Measurements from ENCODE around the gene EYA4.

EYA4 gene

DNA sequence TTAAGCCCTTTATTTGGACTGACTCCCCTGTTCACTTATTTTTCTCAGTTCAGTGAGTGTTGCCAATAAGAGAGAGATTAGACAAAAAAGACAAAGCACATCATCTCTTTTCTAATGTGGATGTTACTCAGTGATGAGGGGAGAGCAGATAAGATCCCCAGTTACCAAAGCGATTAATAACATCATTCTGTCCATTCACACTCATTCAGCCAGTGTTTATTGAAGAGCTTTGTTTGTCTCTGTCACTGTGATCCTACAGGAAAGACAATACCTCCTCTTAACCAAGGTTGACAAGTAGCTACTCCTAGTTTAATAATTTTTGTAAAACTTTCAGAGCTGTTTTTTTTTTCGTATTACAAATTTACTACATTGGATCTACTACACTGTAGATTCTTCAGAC, 163.0 kb downstream of the EYA4 start:
- Histone ChIP-seq H3K27me3 (ENCODE audit: control insufficient read depth, insufficient read depth, low read length) (no peaks in the 10 kb centered on the region), H3K9ac (ENCODE audit: low read length) (no peak overlapping the region), H3K4me3 (ENCODE audit: low read length) (no peak overlapping the region), H3K36me3 (ENCODE audit: control insufficient read depth, insufficient read depth, low read length) (no peaks in the 10 kb centered on the region), H3K4me1 (ENCODE audit: control insufficient read depth, insufficient read depth, low read length) (no peaks in the 10 kb centered on the region), H3K27ac (ENCODE audit: low read depth, low read length) (no peak overlapping the region)

DNA sequence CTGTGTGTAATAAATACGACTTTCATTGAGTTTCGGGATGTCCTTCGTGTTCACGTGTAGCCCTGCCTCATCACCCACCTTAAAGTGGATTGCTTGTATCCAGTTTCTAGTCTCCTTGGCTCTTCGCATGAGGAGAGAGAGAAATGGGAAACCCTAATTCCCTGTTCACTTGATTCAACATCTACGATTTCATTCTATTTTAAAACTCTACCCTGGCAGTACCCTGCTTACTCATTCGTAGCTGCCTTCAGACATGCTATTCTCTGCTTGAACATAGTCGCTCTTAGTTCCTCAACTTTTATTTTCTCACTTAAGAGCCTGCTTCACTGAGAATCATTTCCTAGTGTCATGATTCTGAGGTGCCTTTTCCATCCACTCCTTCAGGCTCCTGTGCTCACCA, 163.6 kb downstream of the EYA4 start:
- H3K27me3 ChIP-seq (ENCODE audit: control insufficient read depth, insufficient read depth, low read length), result no peaks in the 10 kb centered on the region
- no peak overlapping the region for H3K27ac ChIP-seq (ENCODE audit: low read depth, low read length)

DNA sequence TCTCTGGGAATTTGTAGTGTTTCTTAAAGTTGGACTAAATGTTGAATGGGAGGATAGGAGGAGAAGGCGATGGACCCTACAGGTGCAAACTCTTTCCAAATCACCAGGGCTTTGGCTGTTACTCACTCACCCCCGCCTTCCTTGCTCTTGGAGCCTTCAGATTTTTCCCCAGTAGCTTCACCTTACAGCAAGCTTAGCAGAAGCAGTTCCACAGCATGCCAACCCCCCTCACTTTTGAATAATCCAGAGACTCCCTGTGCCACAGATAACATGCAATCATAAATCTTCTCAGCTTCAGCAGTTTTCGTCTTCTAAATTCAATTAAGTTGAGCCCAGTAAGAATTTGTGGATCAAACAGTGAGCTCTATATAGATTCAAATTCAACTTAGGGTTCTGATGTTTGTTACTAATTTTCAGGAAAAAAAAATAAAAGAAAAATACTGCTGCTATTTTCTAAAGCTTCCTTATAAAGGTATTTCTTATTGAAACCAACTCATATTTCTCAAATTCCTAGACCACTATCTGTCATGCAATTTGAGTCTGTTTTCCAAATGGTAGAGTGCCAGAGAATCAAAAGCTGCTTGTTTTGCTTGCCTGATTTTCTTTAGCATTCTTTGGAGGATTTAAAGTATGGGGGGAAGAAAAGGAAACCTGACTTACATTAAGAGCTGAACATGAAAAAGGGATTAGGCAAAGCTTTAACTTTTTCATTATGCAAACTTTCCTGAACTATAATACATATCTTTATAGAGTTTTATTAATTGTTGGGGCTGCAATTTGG, 166.4 kb downstream of the EYA4 start:
- Histone ChIP-seq H3K4me3 (ENCODE audit: low read length) (no peak overlapping the region), H3K27ac (ENCODE audit: low read depth, low read length) (no peak overlapping the region), H3K36me3 (ENCODE audit: control insufficient read depth, insufficient read depth, low read length) (no peaks in the 10 kb centered on the region), H3K9ac (ENCODE audit: low read length) (no peak overlapping the region), H3K4me1 (ENCODE audit: control insufficient read depth, insufficient read depth, low read length) (no peaks in the 10 kb centered on the region), H3K27me3 (ENCODE audit: control insufficient read depth, insufficient read depth, low read length) (no peaks in the 10 kb centered on the region)

More for the DNA sequence above, 163.6 kb downstream of the EYA4 start:
- no peak overlapping the region for H3K9ac ChIP-seq (ENCODE audit: low read length)
- H3K4me3 ChIP-seq (ENCODE audit: low read length), result no peak overlapping the region
- no peaks in the 10 kb centered on the region for H3K4me1 ChIP-seq (ENCODE audit: control insufficient read depth, insufficient read depth, low read length)
- H3K36me3 ChIP-seq (ENCODE audit: control insufficient read depth, insufficient read depth, low read length), result no peaks in the 10 kb centered on the region

DNA sequence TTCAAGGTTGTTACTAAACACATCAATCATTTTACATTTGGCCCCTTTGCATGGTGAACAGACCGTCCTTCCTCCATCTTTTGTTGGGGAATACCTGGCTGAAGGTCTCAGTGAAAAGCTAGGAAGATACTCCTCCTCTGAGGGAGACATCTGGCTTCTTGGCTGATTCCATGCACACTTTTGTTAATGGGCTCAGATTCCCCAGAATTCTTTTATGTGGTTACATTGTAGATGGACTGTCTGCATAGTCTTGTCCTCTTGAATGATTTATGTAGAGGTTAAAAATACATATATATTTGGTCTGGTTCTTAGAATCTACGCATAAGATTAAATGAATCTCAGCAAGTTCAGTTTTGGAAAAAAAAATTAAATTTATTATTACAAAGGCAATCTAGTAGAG, 167.0 kb downstream of the EYA4 start:
- H3K9ac ChIP-seq (ENCODE audit: low read length), result no peak overlapping the region
- H3K27ac ChIP-seq (ENCODE audit: low read depth, low read length), result no peak overlapping the region
- no peak overlapping the region for H3K4me3 ChIP-seq (ENCODE audit: low read length)
- H3K27me3 ChIP-seq (ENCODE audit: control insufficient read depth, insufficient read depth, low read length), result no peaks in the 10 kb centered on the region
- no peaks in the 10 kb centered on the region for H3K4me1 ChIP-seq (ENCODE audit: control insufficient read depth, insufficient read depth, low read length)
- H3K36me3 ChIP-seq (ENCODE audit: control insufficient read depth, insufficient read depth, low read length), result no peaks in the 10 kb centered on the region

DNA sequence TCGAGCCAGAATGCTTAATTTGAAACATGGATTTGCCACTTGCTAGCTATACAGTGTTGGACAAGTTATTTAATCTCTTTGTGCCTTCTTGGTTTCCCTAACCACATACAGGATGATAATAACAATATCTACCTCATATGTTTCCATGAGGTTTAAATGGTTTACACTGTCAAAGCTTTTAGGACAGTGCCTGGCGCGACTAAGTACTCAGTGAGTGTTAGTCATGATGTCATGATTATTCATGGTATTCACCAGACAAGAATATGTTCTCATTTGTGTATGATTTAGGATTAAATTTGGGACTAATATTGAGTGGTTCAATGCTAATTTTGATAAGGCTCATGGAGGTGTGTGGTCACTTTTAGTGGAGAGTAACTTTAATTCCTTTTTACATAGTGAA, 167.4 kb downstream of the EYA4 start:
- Histone ChIP-seq H3K4me3 (ENCODE audit: low read length) (no peak overlapping the region), H3K27ac (ENCODE audit: low read depth, low read length) (no peak overlapping the region), H3K36me3 (ENCODE audit: control insufficient read depth, insufficient read depth, low read length) (no peaks in the 10 kb centered on the region), H3K27me3 (ENCODE audit: control insufficient read depth, insufficient read depth, low read length) (no peaks in the 10 kb centered on the region), H3K9ac (ENCODE audit: low read length) (no peak overlapping the region), H3K4me1 (ENCODE audit: control insufficient read depth, insufficient read depth, low read length) (no peaks in the 10 kb centered on the region)

DNA sequence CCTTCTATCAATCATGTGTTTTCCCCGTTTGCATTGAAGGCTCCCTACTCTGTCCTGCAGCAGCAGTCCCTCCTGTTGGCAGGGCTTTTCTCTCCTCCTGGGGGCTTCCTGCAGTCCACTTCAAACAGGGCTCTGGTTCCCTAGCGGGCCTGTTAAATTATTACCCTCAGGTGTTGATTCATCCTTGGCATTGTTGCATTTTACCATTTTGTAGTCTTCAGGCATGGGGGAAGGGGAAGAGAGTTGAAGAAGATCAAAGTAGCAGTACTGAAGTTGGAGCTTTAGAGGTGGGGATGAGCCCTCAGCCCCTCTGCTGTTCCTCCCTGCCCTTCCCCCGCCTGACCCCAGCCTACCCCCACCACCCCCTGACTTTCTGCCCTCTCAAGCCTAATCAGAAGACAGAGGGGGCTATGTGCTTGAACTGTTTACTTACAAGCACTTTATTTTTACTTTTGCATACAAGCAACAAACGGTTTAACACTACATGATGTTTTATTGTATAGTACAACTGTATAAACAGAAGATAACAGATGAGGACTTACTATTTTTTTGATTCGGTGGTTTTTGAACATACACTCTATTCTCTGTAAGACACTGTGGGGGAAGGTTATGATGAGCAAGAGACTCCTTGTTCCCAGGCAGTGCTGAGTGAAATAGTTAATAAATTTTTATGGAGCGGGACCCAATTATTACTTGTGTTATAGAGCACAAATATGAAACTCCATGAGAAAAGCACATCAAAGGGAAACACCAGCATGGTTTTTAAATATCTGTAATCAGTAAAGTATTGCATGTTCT, 169.7 kb downstream of the EYA4 start:
- Histone ChIP-seq H3K27ac (ENCODE audit: low read depth, low read length) (no peak overlapping the region), H3K36me3 (ENCODE audit: control insufficient read depth, insufficient read depth, low read length) (no peaks in the 10 kb centered on the region), H3K4me1 (ENCODE audit: control insufficient read depth, insufficient read depth, low read length) (no peaks in the 10 kb centered on the region), H3K9ac (ENCODE audit: low read length) (no peak overlapping the region), H3K27me3 (ENCODE audit: control insufficient read depth, insufficient read depth, low read length) (no peaks in the 10 kb centered on the region), H3K4me3 (ENCODE audit: low read length) (no peak overlapping the region)

DNA sequence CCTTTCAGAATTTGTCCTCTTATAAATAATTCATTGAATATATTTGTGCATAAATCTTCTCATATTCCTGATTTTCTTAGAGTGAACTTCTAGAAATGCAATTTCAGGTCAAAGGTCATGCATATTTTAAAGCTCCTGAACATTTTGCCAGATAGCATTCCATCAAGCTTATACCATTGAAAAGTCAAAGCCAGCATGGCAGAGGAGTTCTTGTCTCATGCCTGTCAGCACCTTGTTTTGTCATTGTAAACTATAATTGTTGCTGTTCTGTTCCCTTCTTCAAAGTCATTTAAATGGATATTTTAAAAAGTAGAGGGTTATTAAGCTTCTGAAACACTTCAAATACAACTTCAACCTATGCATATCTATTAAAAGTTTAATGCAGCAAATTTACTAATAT, 170.6 kb downstream of the EYA4 start:
- H3K4me3 ChIP-seq (ENCODE audit: low read length), result no peak overlapping the region
- no peaks in the 10 kb centered on the region for H3K27me3 ChIP-seq (ENCODE audit: control insufficient read depth, insufficient read depth, low read length)
- H3K36me3 ChIP-seq (ENCODE audit: control insufficient read depth, insufficient read depth, low read length), result no peaks in the 10 kb centered on the region
- no peaks in the 10 kb centered on the region for H3K4me1 ChIP-seq (ENCODE audit: control insufficient read depth, insufficient read depth, low read length)
- no peak overlapping the region for H3K27ac ChIP-seq (ENCODE audit: low read depth, low read length)
- H3K9ac ChIP-seq (ENCODE audit: low read length), result no peak overlapping the region

DNA sequence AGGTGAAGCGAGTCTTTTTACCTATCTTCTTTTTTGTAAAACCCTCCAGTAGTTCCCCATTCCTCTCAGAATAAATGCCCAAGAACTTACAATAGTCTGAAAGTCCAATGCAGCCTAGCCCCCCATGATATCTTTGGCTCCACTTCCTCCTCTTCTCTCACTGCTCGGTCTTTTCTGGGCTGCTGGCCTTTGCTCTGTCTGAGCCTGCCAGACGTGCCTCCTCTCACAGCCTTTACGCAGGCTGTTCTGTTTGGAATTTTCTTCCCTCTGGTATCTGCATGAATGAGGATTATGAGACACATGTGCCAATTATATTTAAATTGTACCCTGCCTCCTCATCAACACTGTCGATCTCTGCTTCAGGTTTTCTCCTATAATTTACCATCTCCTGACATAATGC, 174.1 kb downstream of the EYA4 start:
- no peaks in the 10 kb centered on the region for H3K36me3 ChIP-seq (ENCODE audit: control insufficient read depth, insufficient read depth, low read length)
- H3K27me3 ChIP-seq (ENCODE audit: control insufficient read depth, insufficient read depth, low read length), result no peaks in the 10 kb centered on the region
- H3K27ac ChIP-seq (ENCODE audit: low read depth, low read length), result no peak overlapping the region
- no peaks in the 10 kb centered on the region for H3K4me1 ChIP-seq (ENCODE audit: control insufficient read depth, insufficient read depth, low read length)
- H3K4me3 ChIP-seq (ENCODE audit: low read length), result no peak overlapping the region
- H3K9ac ChIP-seq (ENCODE audit: low read length), result no peak overlapping the region

DNA sequence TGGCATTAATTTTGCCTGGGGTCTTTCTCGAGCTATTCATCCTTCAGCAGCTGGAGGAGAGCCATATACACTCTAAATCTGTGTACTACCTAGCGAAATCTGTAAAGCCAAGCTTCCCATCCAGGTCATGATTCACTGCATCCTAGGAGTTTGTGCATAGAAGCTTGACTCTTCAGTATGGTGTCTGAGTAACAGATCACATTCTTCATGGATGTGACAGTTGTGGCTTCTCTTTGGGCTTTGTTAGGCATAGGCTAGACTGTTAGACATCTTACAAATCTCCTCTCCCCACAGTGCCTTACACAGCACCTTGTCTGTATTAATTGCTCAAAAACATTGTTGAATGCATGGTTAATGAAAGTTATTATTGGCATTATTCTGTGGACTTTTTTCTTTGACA, 177.0 kb downstream of the EYA4 start:
- Histone ChIP-seq H3K4me3 (ENCODE audit: low read length) (no peak overlapping the region), H3K27ac (ENCODE audit: low read depth, low read length) (no peak overlapping the region), H3K27me3 (ENCODE audit: control insufficient read depth, insufficient read depth, low read length) (no peaks in the 10 kb centered on the region), H3K4me1 (ENCODE audit: control insufficient read depth, insufficient read depth, low read length) (no peaks in the 10 kb centered on the region), H3K36me3 (ENCODE audit: control insufficient read depth, insufficient read depth, low read length) (no peaks in the 10 kb centered on the region), H3K9ac (ENCODE audit: low read length) (no peak overlapping the region)

DNA sequence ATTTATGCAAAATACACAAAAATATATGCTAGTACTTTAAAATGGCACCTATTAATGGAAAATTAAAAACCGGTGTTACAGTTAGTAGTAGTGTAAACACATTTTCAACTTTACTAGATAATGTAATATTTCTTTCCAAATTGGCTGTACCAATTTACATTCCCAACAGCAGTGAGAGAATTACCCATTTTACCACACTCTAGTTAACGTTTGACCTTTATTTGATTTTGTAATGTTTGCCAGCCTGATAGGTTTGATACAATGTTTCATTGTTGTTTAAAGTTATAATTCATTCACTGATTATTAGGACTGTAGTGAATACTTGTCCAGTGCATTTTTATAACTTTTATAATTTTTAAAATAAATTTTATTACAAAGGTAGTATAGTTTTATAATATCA, 182.1 kb downstream of the EYA4 start:
- H3K9ac ChIP-seq (ENCODE audit: low read length), result no peak overlapping the region
- H3K36me3 ChIP-seq (ENCODE audit: control insufficient read depth, insufficient read depth, low read length), result no peaks in the 10 kb centered on the region
- H3K4me1 ChIP-seq (ENCODE audit: control insufficient read depth, insufficient read depth, low read length), result no peaks in the 10 kb centered on the region
- H3K27me3 ChIP-seq (ENCODE audit: control insufficient read depth, insufficient read depth, low read length), result no peaks in the 10 kb centered on the region
- no peak overlapping the region for H3K27ac ChIP-seq (ENCODE audit: low read depth, low read length)
- H3K4me3 ChIP-seq (ENCODE audit: low read length), result no peak overlapping the region

DNA sequence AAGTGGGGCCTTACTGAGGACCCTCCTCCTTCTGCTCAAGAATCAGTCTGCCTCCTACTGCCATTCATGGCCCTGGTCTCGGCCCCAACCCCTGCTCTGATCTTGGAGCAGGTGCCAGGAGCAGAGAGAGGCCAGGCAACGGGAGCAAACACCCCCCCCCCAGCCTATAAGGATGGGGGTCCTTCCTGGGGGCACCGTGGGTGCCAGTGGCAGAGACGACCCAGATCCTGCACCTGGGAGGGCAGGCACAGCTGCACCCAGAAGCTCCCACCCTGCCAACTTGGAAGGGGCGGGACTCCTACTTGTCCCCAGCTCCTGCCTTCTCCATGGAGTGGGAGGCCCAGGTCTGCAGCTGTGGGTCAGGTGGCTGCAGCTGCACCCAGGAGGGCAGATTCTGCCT, 183.2 kb downstream of the EYA4 start:
- H3K9ac ChIP-seq (ENCODE audit: low read length), result no peak overlapping the region
- no peaks in the 10 kb centered on the region for H3K27me3 ChIP-seq (ENCODE audit: control insufficient read depth, insufficient read depth, low read length)
- H3K36me3 ChIP-seq (ENCODE audit: control insufficient read depth, insufficient read depth, low read length), result no peaks in the 10 kb centered on the region
- no peaks in the 10 kb centered on the region for H3K4me1 ChIP-seq (ENCODE audit: control insufficient read depth, insufficient read depth, low read length)
- no peak overlapping the region for H3K4me3 ChIP-seq (ENCODE audit: low read length)
- no peak overlapping the region for H3K27ac ChIP-seq (ENCODE audit: low read depth, low read length)

DNA sequence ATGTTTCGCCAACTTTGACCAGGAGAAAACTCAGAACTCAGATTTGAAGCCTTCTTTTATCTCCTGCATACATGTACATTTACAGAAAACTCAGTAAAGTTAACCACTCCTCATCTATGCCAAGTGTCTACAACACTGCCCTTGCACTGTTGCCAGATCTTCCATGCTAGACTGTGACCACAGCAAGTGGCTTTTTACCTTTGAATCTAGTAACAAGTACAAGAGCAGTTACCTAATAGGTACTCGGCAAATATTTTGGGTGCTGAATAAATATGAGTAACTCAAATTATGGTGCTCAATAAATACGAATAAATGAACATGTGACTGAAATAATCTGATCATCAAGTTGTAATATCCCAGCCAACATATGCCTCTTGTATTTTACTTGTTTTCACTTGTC, 184.9 kb downstream of the EYA4 start:
- Histone ChIP-seq H3K27me3 (ENCODE audit: control insufficient read depth, insufficient read depth, low read length) (no peaks in the 10 kb centered on the region), H3K4me1 (ENCODE audit: control insufficient read depth, insufficient read depth, low read length) (no peaks in the 10 kb centered on the region), H3K9ac (ENCODE audit: low read length) (no peak overlapping the region), H3K4me3 (ENCODE audit: low read length) (no peak overlapping the region), H3K36me3 (ENCODE audit: control insufficient read depth, insufficient read depth, low read length) (no peaks in the 10 kb centered on the region), H3K27ac (ENCODE audit: low read depth, low read length) (no peak overlapping the region)

DNA sequence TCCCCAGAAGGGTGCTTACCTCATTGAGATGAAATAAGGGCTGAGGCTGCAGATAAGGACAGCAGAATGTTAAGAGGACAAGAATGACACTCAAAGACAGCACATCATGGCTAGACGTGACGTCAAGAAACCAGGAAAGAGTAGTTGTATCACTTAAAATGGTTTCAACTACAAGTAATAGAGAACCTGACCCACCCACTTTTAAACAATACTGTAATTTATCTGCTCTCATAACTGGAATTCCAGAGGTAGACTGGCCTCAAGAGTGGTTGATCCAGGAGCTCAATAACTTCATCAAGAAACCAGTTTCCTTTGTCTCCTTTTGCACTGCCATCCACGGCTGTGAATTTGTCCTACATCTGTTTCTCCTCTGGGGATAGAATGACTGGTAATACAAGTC, 187.1 kb downstream of the EYA4 start:
- Histone ChIP-seq H3K27ac (ENCODE audit: low read depth, low read length) (no peak overlapping the region), H3K27me3 (ENCODE audit: control insufficient read depth, insufficient read depth, low read length) (no peaks in the 10 kb centered on the region), H3K9ac (ENCODE audit: low read length) (no peak overlapping the region), H3K4me1 (ENCODE audit: control insufficient read depth, insufficient read depth, low read length) (no peaks in the 10 kb centered on the region), H3K4me3 (ENCODE audit: low read length) (no peak overlapping the region), H3K36me3 (ENCODE audit: control insufficient read depth, insufficient read depth, low read length) (no peaks in the 10 kb centered on the region)

All from rectal smooth muscle tissue (tissue), 1 donor.